Measurements from ENCODE around the gene POFUT2.

The POFUT2 gene

GRCh38 chr21:45225041-45225740 is 62.5 kb downstream of the POFUT2 start:
- no peak for DNase-seq

- no peak for DNase-seq
Observed at GRCh38 chr21:45224189-45224938, 63.3 kb downstream of the POFUT2 start.

GRCh38 chr21:45223236-45224185 is 64.2 kb downstream of the POFUT2 start:
- no peak for DNase-seq

DNA sequence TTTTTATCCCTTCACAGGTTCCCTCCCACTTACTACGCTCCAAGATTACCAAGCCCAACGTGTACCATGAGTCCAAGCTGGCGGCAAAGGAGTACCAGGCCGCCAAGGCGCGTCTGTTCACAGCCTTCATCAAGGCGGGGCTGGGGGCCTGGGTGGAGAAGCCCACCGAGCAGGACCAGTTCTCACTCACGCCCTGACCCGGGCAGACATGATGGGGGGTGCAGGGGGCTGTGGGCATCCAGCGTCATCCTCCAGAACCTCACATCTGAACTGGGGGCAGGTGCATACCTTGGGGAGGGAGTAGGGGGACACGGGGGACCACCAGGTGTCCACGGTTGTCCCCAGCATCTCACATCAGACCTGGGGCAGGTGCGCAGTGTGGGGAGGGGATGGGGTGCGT is 65.7 kb downstream of the POFUT2 start:
- DNase-seq: no peak

DNA sequence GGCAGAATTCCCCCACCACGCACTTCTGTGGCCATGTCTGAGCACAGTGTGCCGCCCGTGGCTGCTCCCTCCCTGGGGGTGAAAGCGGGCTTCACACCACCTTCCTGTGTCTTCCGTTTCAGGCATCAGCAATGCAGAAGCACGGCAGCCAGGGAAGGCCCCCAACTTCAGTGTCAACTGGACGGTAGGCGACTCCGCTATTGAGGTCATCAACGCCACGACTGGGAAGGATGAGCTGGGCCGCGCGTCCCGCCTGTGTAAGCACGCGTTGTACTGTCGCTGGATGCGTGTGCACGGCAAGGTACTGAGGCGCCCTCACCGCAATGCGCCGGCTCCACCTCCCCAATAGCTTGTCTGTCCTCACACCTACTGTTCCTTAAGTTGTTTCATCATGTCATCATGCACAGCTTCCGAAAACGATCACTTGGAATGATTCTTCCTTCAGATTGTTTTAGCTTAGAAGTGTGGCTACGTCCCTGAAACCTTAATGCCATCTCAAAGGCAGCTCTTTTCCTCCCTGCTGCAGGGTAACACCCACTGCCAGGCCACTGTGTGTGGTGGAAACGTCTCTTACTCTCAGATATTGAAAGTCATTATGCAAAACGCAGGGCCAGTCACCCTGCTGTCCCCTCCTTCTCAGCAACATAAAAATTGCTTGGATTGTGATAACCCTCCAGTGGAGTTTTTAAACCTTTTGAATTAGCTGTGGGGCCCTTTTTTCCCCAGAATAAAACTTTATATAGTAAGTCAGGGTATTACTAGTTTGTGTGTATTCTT is 66.8 kb downstream of the POFUT2 start:
- no peak for DNase-seq

DNA sequence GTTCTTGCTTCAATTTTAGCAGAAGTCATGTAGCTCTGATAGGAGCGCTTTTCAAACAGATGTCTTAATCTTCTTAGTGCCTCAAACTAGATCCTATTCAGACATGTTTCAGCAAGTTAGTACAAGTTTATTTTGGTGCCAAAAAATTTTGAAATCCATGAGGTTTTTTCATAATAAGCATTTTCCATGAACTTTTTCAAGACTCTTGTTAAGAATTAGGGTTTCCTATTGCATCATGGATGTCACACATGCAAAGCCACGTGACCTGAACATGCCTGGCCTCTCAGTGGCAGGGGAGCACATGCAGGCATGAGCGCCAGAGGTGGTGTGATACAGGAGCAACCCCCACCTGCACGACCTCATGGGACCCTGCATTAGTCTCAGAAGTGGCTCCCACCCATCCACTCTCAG is 67.6 kb downstream of the POFUT2 start:
- DNase-seq: no peak

GRCh38 chr21:45219517-45219916 is 68.2 kb downstream of the POFUT2 start:
- DNase-seq: no peak

- DNase-seq: no peak
Observed at GRCh38 chr21:45217010-45217409, 70.7 kb downstream of the POFUT2 start.

GRCh38 chr21:45215213-45215612 is 72.5 kb downstream of the POFUT2 start:
- no peak for DNase-seq
